Occipital lobe (tissue), 2 donors: Measurements from ENCODE around the gene ZNF132. TPM values are rescaled to one million over a fixed set of nuclear protein-coding genes. Genes with fewer than 3 reads are reported as not detected.
"Not testable (repeated sequence)": the region's sequence is repeated elsewhere in the genome, so short reads cannot be mapped to it uniquely, and the experiment has no call there.

Source experiments
- DNase-seq: peaks from one replicate; lab custom pipeline; 2025; lab: John Stamatoyannopoulos, UW
- total RNA-seq: library from RNA; depleted of rRNA; stranded (reverse); fragments of >200 nt; gene quantifications from one replicate; pipeline ENCODE4 v1.2.3, GENCODE V29; 2014

Gene ZNF132
- total RNA-seq, 1 donor from 2014 or later: 21.7 TPM

DNA sequence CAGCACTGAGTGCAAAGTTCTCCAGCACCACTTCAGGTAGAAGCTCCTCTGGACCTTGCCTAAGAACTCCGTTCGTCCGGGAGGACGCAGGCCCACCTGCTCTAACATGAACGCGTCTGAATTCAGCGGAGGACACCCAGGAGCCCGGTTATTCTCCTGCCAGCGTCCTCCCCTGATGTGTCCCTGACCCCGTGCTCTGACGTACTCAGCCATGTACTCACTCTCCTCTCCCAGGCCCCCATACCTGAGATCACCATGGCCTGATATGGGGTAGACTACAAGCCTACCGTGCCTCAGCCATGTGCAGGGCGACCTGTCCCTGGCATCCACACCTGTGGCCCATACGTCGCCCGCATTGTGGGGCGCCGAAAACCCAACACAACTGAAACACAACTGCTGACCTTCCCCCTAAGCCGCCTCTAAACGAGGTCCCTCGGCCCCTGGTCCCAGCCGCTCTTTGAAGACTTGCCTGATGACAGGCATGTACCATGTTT lies 32.2 kb downstream of the ZNF132 start:
- no peak for DNase-seq

DNA sequence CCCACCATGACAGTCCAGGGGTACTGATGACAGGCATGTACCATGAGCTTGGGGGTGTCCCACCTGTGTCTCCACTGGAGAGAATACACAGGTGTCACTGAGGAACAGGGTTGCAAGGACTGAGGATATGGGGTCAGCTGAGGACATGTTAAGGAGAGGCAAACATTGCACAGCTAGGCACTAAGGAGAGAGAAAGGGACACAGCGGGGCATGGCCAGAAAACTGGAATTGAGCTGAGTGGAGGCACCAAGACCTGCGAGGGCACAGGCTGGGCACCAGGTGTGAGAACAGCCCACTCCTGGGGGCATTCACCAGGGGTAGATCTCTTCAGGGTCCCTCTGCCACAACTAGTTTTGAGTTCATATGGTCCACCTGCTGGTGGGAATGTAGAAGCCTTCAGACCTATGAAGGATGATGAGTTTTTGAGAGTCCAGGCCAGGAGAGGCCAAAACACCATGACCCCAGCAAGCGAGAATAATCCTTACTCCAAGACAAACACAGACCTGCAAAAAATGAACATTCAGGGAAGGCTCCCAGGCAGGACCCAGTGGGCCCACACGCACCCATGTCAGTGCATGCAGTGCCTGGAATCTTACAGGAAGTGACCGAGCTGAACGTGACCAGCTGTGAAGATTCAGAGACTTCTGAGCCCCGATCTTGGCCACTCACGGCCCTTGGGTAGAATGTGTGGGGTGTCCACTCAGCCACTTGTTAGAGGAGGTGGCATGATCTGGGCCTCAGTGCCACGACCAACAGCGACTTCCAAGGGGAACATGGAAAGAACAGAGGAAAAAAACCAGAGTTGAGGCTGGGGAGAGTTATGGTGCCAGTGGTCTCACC lies 32.9 kb downstream of the ZNF132 start:
- no peak for DNase-seq

DNA sequence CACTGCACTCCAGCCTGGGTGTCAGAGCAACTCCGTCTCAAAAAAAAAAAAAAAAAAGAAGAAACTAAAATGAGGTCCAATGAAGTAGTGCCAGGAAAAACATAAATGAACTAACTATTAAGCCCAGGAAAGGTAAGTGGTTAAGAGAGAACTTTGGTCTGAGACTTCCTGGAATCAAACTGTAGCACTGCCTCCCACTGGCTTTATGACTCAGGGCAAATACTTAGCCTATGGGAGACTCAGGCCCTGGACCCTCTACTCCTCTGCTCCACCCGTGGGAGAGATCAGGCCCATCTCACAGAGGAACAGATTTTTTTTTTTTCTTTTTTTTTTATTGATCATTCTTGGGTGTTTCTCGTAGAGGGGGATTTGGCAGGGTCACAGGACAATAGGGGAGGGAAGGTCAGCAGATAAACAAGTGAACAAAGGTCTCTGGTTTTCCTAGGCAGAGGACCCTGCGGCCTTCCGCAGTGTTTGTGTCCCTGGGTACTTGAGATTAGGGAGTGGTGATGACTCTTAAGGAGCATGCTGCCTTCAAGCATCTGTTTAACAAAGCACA lies 36.0 kb downstream of the ZNF132 start:
- not testable (repeated sequence) for DNase-seq

DNA sequence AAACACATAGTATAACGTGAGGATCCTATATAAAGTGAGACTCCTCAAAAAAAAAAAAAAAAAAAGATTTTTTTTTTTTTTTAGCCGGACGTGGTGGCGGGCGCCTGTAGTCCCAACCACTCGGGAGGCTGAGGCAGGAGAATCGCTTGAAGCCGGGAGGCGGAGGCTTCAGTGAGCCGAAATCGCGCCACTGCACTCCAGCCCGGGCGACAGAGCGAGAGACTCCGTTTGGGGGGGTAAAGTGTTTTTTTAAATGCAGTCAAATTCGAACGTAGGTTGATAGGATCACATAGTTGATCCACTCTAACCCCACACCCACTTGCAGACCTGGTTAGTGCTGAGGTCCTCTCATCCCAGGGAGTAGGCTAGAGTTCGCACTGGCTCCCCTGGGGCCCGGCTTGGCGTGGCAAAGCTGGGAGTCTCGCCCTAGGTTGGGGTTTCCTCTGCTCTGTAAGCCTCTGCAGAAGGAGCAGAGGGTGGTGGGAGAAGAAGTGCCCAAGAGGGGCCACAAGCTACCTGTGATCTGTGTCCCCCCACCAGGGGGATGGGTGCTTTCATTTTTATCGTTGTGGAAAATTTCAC lies 38.0 kb downstream of the ZNF132 start:
- no peak for DNase-seq

DNA sequence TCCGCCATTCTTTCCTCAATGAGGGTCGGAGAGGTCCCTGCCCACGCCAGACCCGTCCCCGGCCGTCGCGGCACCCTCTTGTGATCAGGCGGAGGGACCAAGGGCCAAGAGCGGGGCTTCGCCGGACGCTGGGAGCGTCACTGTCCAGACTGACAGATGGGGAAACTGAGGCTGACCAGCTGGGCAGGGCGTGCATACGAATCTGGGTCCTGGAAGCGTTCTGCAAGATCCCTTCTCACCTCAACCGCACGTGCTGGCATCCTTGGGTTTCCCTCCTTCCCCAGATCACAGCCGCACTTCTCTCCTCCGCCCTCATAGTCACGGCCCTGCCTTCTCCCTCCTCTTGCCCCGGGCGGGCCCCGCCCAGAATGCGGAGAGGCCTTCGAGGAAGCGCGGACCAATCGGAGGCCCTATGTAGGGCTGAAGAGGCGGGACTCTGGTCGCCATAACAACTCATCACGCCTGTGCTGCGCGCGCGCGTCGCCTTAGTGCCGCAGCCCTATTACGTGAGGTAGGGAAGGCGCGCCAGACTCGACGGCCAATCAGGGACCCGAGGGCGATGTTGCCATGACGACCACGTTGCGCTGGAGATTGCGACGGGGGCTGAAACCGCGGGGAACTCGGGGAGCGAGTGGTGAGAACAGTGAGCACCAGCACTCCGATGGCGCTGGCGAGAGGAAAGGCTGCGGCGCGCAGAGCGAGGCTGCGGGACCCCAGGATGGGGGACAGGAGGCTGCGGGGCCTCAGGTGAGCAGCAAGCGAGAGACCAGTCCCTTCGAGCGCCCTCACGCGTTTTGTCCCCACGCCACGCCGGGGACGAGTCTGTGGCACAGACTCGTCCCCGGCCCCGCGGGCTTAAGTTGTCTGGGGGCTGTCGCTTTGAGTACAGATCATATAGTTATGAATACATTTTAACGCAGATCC lies 38.8 kb downstream of the ZNF132 start:
- peak; percentile 99 for DNase-seq

DNA sequence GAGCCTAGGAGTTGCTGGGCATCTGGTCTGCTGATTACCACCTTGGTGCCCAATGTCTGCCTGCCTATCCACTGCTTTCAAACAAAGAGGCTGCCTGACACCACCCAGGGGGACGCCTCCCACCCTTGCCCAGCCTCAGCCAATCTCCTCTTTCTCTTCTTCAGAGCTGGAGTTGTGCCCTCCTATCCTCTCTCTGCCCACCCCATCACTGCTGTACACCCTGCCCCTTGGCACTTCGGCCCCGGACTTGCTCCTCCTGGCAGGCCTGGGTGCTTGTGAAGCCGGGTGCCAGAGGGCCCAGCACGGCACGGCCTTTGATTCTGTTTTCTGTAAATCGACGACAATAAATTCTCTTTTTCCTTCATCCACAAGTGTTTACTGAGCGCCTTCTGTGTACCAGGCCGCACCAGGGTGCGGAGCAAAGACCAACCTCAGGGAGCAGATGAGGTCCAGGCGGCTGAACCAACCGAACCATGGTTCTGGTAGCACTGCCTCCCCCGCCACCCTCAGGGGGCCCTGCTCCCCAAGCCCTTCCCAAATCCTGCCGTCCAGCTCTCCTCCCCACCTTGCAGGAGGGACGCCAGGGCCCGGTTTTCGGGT lies 39.5 kb downstream of the ZNF132 start:
- DNase-seq: peak; percentile 38

DNA sequence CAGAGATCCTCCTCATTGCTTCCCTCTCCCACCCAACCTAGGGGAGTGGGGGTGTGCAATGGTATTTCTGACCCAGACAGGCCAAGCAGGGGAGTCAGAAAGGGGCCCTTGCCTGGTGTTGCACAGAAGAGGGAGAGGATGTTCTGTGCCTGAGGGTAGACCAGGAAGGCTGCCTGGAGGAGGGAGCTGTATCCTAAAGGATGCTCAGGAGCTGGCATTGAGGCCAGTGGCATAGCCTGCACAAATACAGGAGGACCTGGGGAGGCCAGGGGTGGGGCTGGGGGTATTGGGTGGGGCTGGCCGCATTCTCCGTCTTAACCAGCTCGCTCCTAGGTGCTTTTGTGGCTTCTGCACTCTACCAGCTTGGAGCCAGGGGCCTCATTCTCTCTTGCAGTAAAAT lies 40.0 kb downstream of the ZNF132 start:
- no peak for DNase-seq

DNA sequence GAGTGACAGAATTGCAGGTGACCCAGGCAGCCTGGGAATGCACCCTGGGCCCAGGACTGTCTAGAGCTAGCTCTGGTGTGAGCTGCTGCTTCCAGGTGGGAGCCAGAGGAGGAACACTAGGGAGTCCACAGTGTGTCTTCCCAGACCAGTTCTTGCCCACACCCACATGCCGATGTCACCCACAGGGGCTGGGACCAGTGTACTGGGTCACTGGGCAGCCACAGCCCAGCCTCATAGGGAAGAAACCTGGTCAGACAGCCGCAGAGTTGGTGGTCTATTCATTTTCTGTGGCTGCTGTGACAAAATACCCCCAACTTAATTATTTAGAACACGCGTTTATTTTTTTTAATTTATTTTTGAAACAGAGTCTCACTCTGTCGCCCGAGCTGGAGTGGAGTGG lies 41.4 kb downstream of the ZNF132 start:
- no peak for DNase-seq

DNA sequence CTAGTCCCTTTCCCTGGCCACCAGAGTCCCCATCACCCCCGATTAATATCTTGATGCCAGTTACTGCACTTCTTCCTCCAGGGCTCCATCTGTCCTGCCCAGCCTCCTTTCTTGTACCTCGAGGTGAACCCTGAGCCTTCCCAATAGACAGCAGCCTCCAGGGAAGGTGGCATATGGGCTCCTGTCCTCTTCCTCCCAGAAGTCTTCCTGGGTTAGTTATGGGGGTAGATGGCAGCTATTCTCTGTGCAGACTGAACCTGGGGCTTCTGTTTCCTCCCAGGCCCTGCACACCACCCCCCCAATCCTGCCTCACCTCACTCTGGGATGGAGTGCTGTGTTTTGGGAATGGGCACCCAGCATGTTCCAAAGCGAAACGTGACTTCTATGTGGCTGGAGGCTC lies 41.9 kb downstream of the ZNF132 start:
- DNase-seq: no peak

DNA sequence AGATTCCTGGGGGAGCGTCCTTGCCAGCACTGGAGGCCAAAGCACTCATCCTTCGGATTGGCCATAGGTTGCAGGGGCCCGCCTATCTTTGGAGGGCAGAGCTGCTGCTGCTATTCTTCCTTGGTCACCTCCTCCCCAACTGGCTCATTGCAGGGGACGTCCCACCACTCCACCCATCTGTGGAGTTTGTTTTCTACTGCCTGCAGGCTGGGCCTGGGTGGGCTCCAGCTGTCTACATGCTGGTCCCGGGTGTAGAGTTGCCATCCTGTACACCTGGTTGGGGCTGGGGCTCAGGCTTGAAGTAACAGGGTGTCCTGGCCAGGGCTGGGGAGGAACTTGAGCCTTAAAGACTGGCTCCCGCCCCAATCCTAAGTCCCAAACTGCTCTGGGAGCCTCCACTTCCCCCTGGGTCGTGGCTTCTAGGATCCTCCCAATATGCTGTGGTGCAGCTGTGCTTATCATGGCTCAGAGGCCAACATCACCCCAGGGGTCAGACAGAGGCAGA lies 42.4 kb downstream of the ZNF132 start:
- no peak for DNase-seq

DNA sequence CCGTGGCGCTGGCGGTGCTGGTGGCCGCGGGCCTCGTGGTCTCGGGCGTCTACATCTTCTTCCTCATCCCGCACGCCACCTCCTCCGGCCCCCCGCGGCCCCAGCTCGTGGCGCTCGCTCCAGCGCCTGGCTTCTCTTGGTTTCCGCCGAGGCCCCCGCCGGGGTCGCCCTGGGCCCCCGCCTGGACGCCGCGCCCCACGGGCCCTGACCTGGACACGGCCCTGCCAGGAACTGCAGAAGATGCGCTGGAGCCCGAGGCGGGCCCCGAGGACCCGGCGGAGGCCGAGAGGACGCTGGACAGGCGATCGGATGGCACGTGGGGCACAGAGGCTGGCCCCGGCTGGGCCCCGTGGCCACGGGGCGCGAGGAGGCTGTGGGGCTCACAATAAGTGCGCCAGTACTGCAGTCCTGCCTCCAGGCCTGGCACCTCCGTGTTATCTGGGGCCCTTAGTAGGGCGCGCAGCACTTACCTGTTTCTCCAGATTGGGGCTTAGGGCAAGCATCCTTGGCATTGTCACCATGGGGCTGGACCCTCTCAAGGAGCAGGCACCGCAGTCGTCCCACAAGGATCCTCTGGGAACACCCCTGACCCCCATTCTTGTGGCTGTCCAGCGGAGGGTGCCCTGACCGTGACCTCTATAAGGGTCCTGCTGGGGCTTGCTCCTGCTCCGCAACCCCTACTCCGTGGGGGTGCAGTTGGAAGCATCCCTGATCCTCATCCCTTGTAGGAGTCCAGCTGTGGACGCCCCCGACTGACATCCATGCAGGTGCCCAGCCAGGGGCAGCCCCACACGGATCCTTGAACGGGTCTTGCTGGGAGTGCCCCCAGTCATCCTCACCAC lies 43.0 kb downstream of the ZNF132 start:
- no peak for DNase-seq

DNA sequence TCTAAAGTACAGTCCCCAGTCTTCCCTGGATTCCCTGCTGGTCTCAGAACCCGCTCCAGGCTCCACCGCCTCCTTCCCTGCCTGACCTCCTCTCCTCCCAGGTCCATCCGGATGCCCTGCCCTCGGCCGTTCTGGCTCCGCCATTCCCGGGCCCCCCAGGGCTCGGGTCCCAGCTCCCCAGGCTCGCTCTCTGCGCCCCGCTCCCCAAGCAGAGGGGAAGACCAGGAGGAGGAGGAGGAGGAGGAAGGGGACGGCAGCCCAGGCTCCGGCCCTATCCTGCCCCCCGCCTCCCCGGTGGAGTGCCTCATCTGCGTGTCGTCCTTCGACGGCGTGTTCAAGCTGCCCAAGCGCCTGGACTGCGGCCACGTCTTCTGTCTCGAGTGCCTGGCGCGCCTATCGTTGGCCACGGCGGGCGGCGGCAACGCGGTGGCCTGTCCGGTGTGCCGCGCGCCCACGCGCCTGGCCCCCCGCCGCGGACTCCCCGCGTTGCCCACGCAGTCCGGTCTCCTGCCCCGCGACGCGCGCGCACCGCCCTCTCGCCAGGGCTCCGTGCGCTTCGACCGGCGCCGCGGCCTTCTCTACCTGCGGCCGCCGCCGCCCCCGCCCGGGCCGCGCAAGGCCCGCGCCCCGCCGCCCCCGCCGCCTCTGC lies 43.9 kb downstream of the ZNF132 start:
- no peak for DNase-seq

DNA sequence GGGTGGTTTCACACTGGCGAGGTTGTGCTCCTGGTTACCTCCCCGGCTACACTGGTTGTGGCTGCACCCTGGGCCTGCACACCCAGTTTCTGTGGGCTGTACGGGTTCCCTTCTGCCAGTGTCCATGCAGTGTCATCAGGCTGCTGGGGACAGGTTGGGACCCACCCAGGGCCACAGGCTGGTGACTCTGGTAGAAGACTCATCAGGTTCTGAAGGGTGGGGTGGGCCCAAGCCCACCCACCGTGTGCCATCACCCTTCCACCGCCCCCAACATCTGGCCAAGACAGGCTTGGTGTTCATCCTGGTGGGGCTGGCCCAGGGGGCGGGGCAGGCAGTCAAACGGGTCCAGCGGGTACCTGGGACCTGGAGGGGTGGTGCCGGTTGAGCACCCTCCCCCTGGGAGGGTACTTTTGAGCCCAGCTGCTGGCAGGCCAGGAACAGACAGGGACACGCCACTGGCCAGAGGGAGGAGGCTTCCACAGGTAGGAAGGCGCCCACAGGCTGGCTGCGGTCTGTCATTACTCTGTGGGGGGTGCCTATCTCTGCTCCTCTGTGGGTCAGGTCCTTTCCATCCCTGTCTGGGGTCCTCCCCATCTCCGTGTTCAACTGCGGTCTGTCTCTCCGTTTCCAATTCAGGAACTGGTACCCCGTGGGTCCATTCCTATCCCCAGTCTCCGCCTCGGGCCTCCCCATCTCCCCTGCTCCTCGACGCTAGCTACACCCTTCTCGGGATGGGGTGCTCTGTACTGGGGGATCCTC lies 44.6 kb downstream of the ZNF132 start, which contains the start of gene RNF225:
RNF225 (plus strand) TSS at position 437 of the 759 bp plus-strand sequence. CDS start 434 bp downstream, outside the sequence.
- no peak for DNase-seq

DNA sequence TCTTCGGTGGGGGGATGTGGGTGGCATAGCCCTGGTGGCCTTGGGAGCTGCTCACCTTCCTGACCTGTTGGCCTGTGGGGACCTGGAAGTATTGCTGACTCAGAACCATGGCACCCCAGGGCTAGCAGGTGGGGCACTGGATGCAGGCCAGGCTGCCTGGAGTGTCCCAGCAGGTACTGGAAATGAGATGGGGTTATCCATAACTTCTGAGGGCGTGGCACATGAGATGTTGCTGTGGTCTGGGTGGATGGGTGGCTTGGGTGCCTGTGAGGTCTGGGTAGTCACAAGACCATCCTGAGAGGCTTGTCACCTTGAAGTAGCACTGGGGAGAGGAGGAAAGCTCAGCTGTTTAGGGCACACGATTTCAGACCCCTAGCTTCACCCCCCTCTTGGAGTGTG lies 45.1 kb downstream of the ZNF132 start:
- DNase-seq: no peak

DNA sequence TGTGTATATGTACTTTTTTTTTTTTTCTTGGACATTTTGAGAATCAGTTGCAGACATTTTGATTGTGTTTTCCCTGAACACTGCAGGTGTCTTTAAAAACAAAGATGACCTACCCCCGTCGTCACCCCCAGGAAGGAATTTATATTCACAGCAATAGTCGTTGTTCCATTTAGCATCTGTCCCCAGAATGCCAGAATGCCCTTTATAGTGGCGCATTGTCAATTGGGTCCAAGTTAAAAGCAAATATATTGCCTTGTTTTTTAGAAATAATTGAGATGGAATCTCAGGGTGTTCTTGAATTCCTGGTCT lies 46.3 kb downstream of the ZNF132 start:
- DNase-seq: no peak

DNA sequence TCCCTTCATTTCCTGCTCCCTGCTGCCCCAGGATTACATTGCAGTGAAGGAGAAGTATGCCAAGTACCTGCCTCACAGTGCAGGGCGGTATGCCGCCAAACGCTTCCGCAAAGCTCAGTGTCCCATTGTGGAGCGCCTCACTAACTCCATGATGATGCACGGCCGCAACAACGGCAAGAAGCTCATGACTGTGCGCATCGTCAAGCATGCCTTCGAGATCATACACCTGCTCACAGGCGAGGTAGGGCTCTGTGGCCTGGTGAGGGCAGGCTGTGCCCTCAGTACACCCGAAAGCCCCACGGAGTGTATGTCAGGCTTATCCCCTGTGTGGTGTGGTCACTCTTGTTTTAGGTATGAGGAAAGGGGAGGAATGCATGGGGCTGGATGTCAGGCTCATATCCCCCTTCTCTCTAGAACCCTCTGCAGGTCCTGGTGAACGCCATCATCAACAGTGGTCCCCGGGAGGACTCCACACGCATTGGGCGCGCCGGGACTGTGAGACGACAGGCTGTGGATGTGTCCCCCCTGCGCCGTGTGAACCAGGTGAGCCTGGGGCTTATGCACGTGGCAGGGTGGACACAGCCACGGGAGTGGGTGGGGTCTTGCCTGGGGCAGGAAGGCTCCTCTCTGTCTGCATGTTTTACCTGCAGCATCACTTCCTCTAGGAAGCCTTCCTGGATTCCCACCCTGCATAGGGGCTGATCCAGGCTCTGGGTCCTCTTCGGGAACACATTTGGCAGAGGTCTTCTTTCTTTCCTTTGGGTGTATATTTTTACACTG lies 46.8 kb downstream of the ZNF132 start:
- DNase-seq: no peak

DNA sequence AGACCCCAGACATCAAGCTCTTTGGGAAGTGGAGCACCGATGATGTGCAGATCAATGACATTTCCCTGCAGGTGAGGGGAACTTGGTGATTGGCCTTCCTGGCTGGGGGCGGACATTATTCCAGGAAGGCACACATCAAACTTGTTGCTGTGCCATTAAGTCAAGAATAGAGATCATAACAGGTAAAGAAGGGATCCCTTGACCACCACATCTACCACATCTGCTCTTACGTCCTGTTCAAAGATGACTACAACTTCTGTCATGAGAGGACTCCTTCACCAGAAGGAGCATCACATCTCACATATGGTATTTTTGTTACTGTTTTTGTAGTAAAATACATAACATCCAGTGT lies 51.8 kb downstream of the ZNF132 start:
- no peak for DNase-seq
